Thyroid gland (tissue), 4 donors: ENCODE measurements around the gene RNF126. TPM values are rescaled to one million over a fixed set of nuclear protein-coding genes. Genes with fewer than 3 reads are reported as not detected.

ENCODE experiments used
- DNase-seq, 2 donors: peaks; one replicate each; pipeline ENCODE4 v3.0.0-alpha.2; 2019
- H3K27ac ChIP-seq, 3 donors: fragments of 200-600 bp; sonication (generic); 1 replicate in 2 of 3; 2 replicates in 1 of 3; pipeline ENCODE4 v1.5.1; 2016 to 2019; ENCODE audit warnings: mild to moderate bottlenecking in 1 of 3, moderate library complexity in 1 of 3
- H3K27me3 ChIP-seq: fragments of 200-600 bp; sonication (generic); one replicate; pipeline ENCODE4 v1.5.1; 2019
- H3K36me3 ChIP-seq, 2 donors: fragments of 200-600 bp; sonication (generic); one replicate each; pipeline ENCODE4 v1.5.1; 2016 to 2019
- H3K4me1 ChIP-seq, 2 donors: fragments of 200-600 bp; sonication (generic); one replicate each; pipeline ENCODE4 v1.5.1; 2017 to 2019
- H3K4me3 ChIP-seq, 3 donors: fragments of 200-600 bp; sonication (generic); replicated peaks in 1 of 3; 1 replicate in 2 of 3; 2 replicates in 1 of 3; pipeline ENCODE4 v1.5.1; 2016; ENCODE audit warnings: mild to moderate bottlenecking in 1 of 3
- H3K9me3 ChIP-seq: fragments of 200-600 bp; sonication (generic); one replicate; pipeline ENCODE4 v1.5.1; 2017
- POLR2A ChIP-seq, 2 donors: fragments of 450-650 bp; IDR thresholded peaks; one replicate each; pipeline ENCODE4 v1.6.1; 2017; ENCODE audit warnings: antibody characterized with exemption in 2 of 2, mild to moderate bottlenecking in 2 of 2, moderate library complexity in 1 of 2
- whole genome bisulfite sequencing, 2 donors: methylation state at CpG; one replicate each; pipeline ENCODE4 v1.1.5; 2017; 5-methylcytosine and 5-hydroxymethylcytosine counted together
- intact Hi-C: fragments of 100-400 bp; cut with DNase I; formaldehyde crosslinking; loops from one replicate; pipeline ENCODE4 v1.15.1; 2023
- total RNA-seq, 4 donors: library from RNA; depleted of rRNA; stranded (reverse); fragments of >200 nt; gene quantifications; one replicate each; pipeline ENCODE4 v1.2.3, GENCODE V29; 2016
- TF ChIP-seq, protein P1 (sequence below), 6 experiments: fragments of 200-600 bp in 3 of 6; fragments of 450-650 bp in 3 of 6; sonication (generic) in 3 of 6; IDR thresholded peaks; one replicate each; pipeline ENCODE4 v1.5.1; 2016 to 2019; ENCODE audit warnings: antibody characterized with exemption in 6 of 6, mild to moderate bottlenecking in 2 of 6, inconsistent platforms in 1 of 6, moderate library complexity in 1 of 6

RNF126 gene
- total RNA-seq, 4 donors from 2014 or later: 41.4 to 55.5 (median 53.5) TPM

DNA sequence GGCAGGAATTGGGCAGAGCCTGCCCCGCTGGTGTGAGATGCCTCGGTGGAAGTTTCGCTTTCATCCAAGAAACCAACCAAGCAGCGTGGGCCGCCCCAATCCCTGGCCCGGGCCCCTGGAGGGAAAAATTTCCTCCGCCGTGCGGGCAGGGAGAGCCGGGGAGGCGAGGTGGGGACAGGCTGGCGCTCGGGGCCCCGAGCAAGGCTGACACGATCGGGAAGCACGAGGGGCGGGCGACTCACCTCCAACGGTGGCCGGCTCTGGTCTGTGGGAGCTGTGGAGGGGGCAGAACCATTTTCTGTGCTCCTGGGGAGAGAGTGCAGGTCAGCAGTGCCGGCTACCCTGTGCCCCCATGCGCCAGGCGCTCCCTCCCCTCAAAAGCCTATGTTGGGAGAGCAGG lies 11.0 kb downstream of the RNF126 start:
- no peak overlapping the region for H3K27ac ChIP-seq
- H3K9me3 ChIP-seq: no peaks in the 10 kb centered on the region
- H3K27me3 ChIP-seq: no peaks in the 10 kb centered on the region
- no peak for DNase-seq
- no peak overlapping the region for H3K4me3 ChIP-seq
- H3K36me3 ChIP-seq: peaks cover 34 to 43% of the 10 kb centered on the region in 2 donors
- H3K4me1 ChIP-seq: no peaks in the 10 kb centered on the region
- intact Hi-C loops: no loop called here
- 76 to 89% methylated on average over 4 to 18 of the region's 24 CpGs for WGBS, 2 donors
- no peak for TF ChIP-seq POLR2A (IDR thresholded peaks at IDR 0.05)
- TF ChIP-seq, protein P1, sequence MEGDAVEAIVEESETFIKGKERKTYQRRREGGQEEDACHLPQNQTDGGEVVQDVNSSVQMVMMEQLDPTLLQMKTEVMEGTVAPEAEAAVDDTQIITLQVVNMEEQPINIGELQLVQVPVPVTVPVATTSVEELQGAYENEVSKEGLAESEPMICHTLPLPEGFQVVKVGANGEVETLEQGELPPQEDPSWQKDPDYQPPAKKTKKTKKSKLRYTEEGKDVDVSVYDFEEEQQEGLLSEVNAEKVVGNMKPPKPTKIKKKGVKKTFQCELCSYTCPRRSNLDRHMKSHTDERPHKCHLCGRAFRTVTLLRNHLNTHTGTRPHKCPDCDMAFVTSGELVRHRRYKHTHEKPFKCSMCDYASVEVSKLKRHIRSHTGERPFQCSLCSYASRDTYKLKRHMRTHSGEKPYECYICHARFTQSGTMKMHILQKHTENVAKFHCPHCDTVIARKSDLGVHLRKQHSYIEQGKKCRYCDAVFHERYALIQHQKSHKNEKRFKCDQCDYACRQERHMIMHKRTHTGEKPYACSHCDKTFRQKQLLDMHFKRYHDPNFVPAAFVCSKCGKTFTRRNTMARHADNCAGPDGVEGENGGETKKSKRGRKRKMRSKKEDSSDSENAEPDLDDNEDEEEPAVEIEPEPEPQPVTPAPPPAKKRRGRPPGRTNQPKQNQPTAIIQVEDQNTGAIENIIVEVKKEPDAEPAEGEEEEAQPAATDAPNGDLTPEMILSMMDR (IDR thresholded peaks at IDR 0.05): no peak

GRCh38 chr19:651114-651818 lies 11.7 kb downstream of the RNF126 start:
- no peaks in the 10 kb centered on the region for H3K27me3 ChIP-seq
- WGBS, 2 donors: 95 to 98% methylated on average over 18 to 49 of the region's 58 CpGs
- H3K4me3 ChIP-seq: no peak overlapping the region
- H3K27ac ChIP-seq: no peak overlapping the region
- no peaks in the 10 kb centered on the region for H3K4me1 ChIP-seq
- TF ChIP-seq, protein P1 (IDR thresholded peaks at IDR 0.05): no peak
- TF ChIP-seq POLR2A (IDR thresholded peaks at IDR 0.05): no peak
- intact Hi-C loops: no loop called here
- no peaks in the 10 kb centered on the region for H3K9me3 ChIP-seq
- DNase-seq: no peak
- H3K36me3 ChIP-seq: peaks cover 37 to 48% of the 10 kb centered on the region in 2 donors

- no peak overlapping the region for H3K4me3 ChIP-seq
- no peaks in the 10 kb centered on the region for H3K27me3 ChIP-seq
- intact Hi-C loops: no loop called here
- H3K27ac ChIP-seq: no peak overlapping the region
- H3K9me3 ChIP-seq: no peaks in the 10 kb centered on the region
- no peak for TF ChIP-seq POLR2A (IDR thresholded peaks at IDR 0.05)
- TF ChIP-seq, protein P1 (IDR thresholded peaks at IDR 0.05): no peak
- no peak for DNase-seq
- WGBS, 2 donors: 95 to 97% methylated on average over 11 of the region's 11 CpGs
- peaks cover 37 to 48% of the 10 kb centered on the region in 2 donors for H3K36me3 ChIP-seq
- H3K4me1 ChIP-seq: no peaks in the 10 kb centered on the region
These were observed 12.9 kb downstream of the RNF126 start for GRCh38 chr19:650121-650520.

GRCh38 chr19:648904-649801 lies 13.9 kb downstream of the RNF126 start:
- Histone ChIP-seq H3K27me3 (no peaks in the 10 kb centered on the region), H3K36me3 (peaks cover 37 to 48% of the 10 kb centered on the region in 2 donors), H3K4me3 (no peak overlapping the region), H3K9me3 (no peaks in the 10 kb centered on the region), H3K27ac (no peak overlapping the region), H3K4me1 (no peaks in the 10 kb centered on the region)
- WGBS, 2 donors: 92 to 93% methylated on average over 21 to 30 of the region's 53 CpGs
- intact Hi-C loops: no loop called here
- TF ChIP-seq, protein P1 (IDR thresholded peaks at IDR 0.05): no peak
- TF ChIP-seq POLR2A (IDR thresholded peaks at IDR 0.05): no peak
- no peak for DNase-seq

DNA sequence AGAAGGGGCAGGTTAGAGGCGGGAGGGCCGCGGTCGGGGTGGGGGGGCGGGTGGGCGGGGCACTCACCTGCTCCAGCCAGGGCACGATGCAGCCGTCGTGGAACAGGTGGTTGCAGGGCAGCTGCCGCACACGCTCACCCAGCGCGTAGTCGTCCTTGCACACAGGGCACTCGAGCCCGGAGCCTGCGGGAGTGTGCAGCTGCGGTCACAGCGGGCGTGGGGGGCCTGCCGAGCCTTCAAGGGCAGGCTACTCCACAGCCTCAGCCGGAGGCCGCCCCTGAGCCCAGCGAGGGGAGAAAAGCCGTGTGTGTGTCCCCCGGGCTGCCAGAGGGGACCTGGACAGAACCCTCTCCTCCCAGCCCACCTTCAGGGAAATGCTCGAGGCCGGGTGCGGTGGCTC lies 14.7 kb downstream of the RNF126 start:
- Histone ChIP-seq H3K36me3 (peaks cover 37 to 48% of the 10 kb centered on the region in 2 donors), H3K27me3 (no peaks in the 10 kb centered on the region), H3K4me1 (no peaks in the 10 kb centered on the region), H3K9me3 (no peaks in the 10 kb centered on the region), H3K27ac (no peak overlapping the region), H3K4me3 (no peak overlapping the region)
- TF ChIP-seq, protein P1 (IDR thresholded peaks at IDR 0.05): no peak
- no peak for TF ChIP-seq POLR2A (IDR thresholded peaks at IDR 0.05)
- no peak for DNase-seq
- 95 to 100% methylated on average over 1 to 28 of the region's 29 CpGs for WGBS, 2 donors
- intact Hi-C loops: no loop called here
